OCI-LY7 (cell line): ENCODE data around the gene GFRA3. TPM values are rescaled to one million over a fixed set of nuclear protein-coding genes. Genes with fewer than 3 reads are reported as not detected.

Experiments used
- BruUV-seq: library from RNA; stranded (reverse); fragments of 400-500 nt; replicated peaks from 2 replicates; lab custom pipeline; 2021; lab: Mats Ljungman, UMichigan
- CTCF ChIA-PET: fragments of 300-600 bp; sonication (Branson Sonifier 250); formaldehyde crosslinking; loops from one replicate; lab custom pipeline; 2022; ENCODE audit warnings: antibody characterized with exemption; ENCODE audit not compliant: unreplicated experiment; lab: Charles Lee
- POLR2A ChIA-PET: fragments of 300-600 bp; sonication (Branson Sonifier 250); formaldehyde crosslinking; loops from one replicate; lab custom pipeline; 2022; ENCODE audit warnings: antibody characterized with exemption; lab: Charles Lee
- DNase-seq: peaks from one replicate; pipeline ENCODE4 v3.0.0-alpha.2; 2015; ENCODE audit warnings: low spot score
- H2AFZ ChIP-seq: fragments of 200-600 bp; sonication (generic), shearing (Covaris generic); 2 replicates; pipeline ENCODE4 v1.6.1; 2014; ENCODE audit warnings: mild to moderate bottlenecking, antibody characterized with exemption, low read length, moderate library complexity
- H3K27ac ChIP-seq: fragments of 200-600 bp; sonication (generic); 2 replicates; pipeline ENCODE4 v1.5.1; 2014; ENCODE audit warnings: mixed run types, low read depth, mild to moderate bottlenecking, moderate library complexity, low read length, inconsistent platforms; ENCODE audit not compliant: poor library complexity, severe bottlenecking
- H3K36me3 ChIP-seq: fragments of 200-600 bp; sonication (generic); 2 replicates; pipeline ENCODE4 v1.6.1; 2014; ENCODE audit warnings: mild to moderate bottlenecking, antibody characterized with exemption, low read length, moderate library complexity, mixed read lengths; ENCODE audit not compliant: insufficient read depth
- H3K4me1 ChIP-seq: fragments of 200-600 bp; sonication (generic); 2 replicates; pipeline ENCODE4 v1.5.1; 2014; ENCODE audit warnings: mild to moderate bottlenecking, low read length; ENCODE audit not compliant: insufficient read depth, poor library complexity, severe bottlenecking
- H3K4me2 ChIP-seq: fragments of 200-600 bp; sonication (generic); 2 replicates; pipeline ENCODE4 v1.6.1; 2014; ENCODE audit warnings: mild to moderate bottlenecking, low read length
- H3K4me3 ChIP-seq: fragments of 200-600 bp; sonication (generic); 2 replicates; pipeline ENCODE4 v1.5.1; 2014; ENCODE audit warnings: mild to moderate bottlenecking, low read depth, low read length; ENCODE audit not compliant: poor library complexity, severe bottlenecking
- H3K79me2 ChIP-seq: fragments of 200-600 bp; sonication (generic); 2 replicates; pipeline ENCODE4 v1.6.1; 2016; ENCODE audit warnings: low read depth, mild to moderate bottlenecking, low read length, moderate library complexity, mixed read lengths; ENCODE audit not compliant: insufficient read depth
- H3K9me2 ChIP-seq: fragments of 200-600 bp; sonication (generic); 2 replicates; pipeline ENCODE4 v1.6.1; 2016; ENCODE audit warnings: mild to moderate bottlenecking, low read length, mixed read lengths; ENCODE audit not compliant: insufficient read depth
- H3K9me3 ChIP-seq: fragments of 200-600 bp; sonication (generic); 2 replicates; pipeline ENCODE4 v1.6.1; 2014; ENCODE audit warnings: mild to moderate bottlenecking, mixed run types, low read length, mixed read lengths
- H4K20me1 ChIP-seq: fragments of 200-600 bp; sonication (generic); 2 replicates; pipeline ENCODE4 v1.6.1; 2014; ENCODE audit warnings: mild to moderate bottlenecking, antibody characterized with exemption, low read length, moderate library complexity, mixed read lengths; ENCODE audit not compliant: insufficient read depth
- CTCF ChIP-seq: fragments of 200-600 bp; sonication (generic); conservative IDR thresholded peaks from 2 replicates; pipeline ENCODE4 v1.5.1; 2014; ENCODE audit warnings: mild to moderate bottlenecking, antibody characterized with exemption, low read length, moderate library complexity, mixed read lengths
- EZH2phosphoT487 ChIP-seq: fragments of 200-600 bp; sonication (generic); IDR thresholded peaks from 2 replicates; pipeline ENCODE4 v1.6.1; 2018; ENCODE audit warnings: low read depth, borderline replicate concordance, mild to moderate bottlenecking, mixed run types, antibody characterized with exemption, low read length, moderate library complexity, mixed read lengths
- intact Hi-C: fragments of 100-400 bp; cut with micrococcal nuclease; formaldehyde crosslinking; loops from one replicate; pipeline ENCODE4 v1.10.0; 2022; ENCODE audit not compliant: unreplicated experiment
- total RNA-seq, 2 experiments: library from RNA; depleted of rRNA in 1 of 2; stranded (reverse); fragments of >200 nt in 1 of 2; shearing (Covaris generic) in 1 of 2; gene quantifications; 2 replicates each; pipeline ENCODE4 v1.2.3, GENCODE V29; 2014 to 2022

The GFRA3 gene
- total RNA-seq, 2 experiments from 2014 or later = not detected

- no peak for TF ChIP-seq CTCF
- no peak for TF ChIP-seq EZH2phosphoT487
- BruUV-seq = no TSS peak
- Histone ChIP-seq H3K36me3 (no peaks in the 10 kb centered on the region), H3K79me2 (no peaks in the 10 kb centered on the region), H4K20me1 (no peaks in the 10 kb centered on the region), H3K9me2 (no peaks in the 10 kb centered on the region), H3K27ac (no peak overlapping the region), H2AFZ (no peak overlapping the region), H3K9me3 (peaks cover 13% of the 10 kb centered on the region; the same call in 1 of the 2 replicates), H3K4me3 (no peak overlapping the region), H3K4me1 (no peaks in the 10 kb centered on the region), H3K4me2 (no peak overlapping the region)
- DNase-seq = no peak
- POLR2A ChIA-PET = interaction anchor here (0.6 kb wide), 1 partner anchor 10 kb away, joined by 3 read pairs; no protein-coding TSS in a partner anchor
- intact Hi-C loops = no loop called here
- CTCF ChIA-PET = no interaction called here
These were observed 45.0 kb downstream of the GFRA3 start for GRCh38 chr5:138229387-138229786.

- H4K20me1 ChIP-seq = no peaks in the 10 kb centered on the region
- ChIA-PET CTCF (no interaction called here), POLR2A (interaction anchor here (0.6 kb wide), 1 partner anchor 75 kb away, joined by 3 read pairs; no protein-coding TSS in a partner anchor)
- intact Hi-C loops = no loop called here
- H3K9me3 ChIP-seq = peaks cover 13% of the 10 kb centered on the region; the same call in 1 of the 2 replicates
- no peak overlapping the region for H3K4me2 ChIP-seq
- no peak for DNase-seq
- H3K9me2 ChIP-seq = no peaks in the 10 kb centered on the region
- BruUV-seq = no TSS peak
- no peak overlapping the region for H3K4me3 ChIP-seq
- H2AFZ ChIP-seq = no peak overlapping the region
- no peaks in the 10 kb centered on the region for H3K36me3 ChIP-seq
- no peaks in the 10 kb centered on the region for H3K79me2 ChIP-seq
- H3K27ac ChIP-seq = no peak overlapping the region
- TF ChIP-seq EZH2phosphoT487 = no peak
- TF ChIP-seq CTCF = no peak
- no peaks in the 10 kb centered on the region for H3K4me1 ChIP-seq
These were observed 47.5 kb downstream of the GFRA3 start for GRCh38 chr5:138226910-138227309.

- Histone ChIP-seq H3K9me3 (peaks cover 13% of the 10 kb centered on the region; the same call in 1 of the 2 replicates), H2AFZ (no peak overlapping the region), H3K4me2 (no peak overlapping the region), H3K4me1 (no peaks in the 10 kb centered on the region), H3K4me3 (no peak overlapping the region), H4K20me1 (no peaks in the 10 kb centered on the region), H3K27ac (no peak overlapping the region), H3K79me2 (no peaks in the 10 kb centered on the region), H3K36me3 (no peaks in the 10 kb centered on the region), H3K9me2 (no peaks in the 10 kb centered on the region)
- TF ChIP-seq EZH2phosphoT487 = no peak
- no peak for TF ChIP-seq CTCF
- BruUV-seq = no TSS peak
- DNase-seq = no peak
- POLR2A ChIA-PET = interaction anchor here (1.0 to 1.4 kb wide), 2 partner anchors 9 to 12 kb away, joined by 3 to 4 read pairs; no protein-coding TSS in a partner anchor
- intact Hi-C loops = no loop called here
- CTCF ChIA-PET = no interaction called here
These were observed 49.7 kb downstream of the GFRA3 start for GRCh38 chr5:138224712-138225111.
